ENCODE data around the gene EML1. TPM values are rescaled to one million over a fixed set of nuclear protein-coding genes. Genes with fewer than 3 reads are reported as not detected.

Gene EML1
- total and polyA plus RNA-seq, 7 donors: 3.9 to 148 (median 91.5) TPM

GRCh38 chr14:99971087-99971940 is 178.1 kb downstream of the EML1 start:
- Histone ChIP-seq H3K4me1 (peaks cover 0 to 17% (median 9%) of the 10 kb centered on the region in 4 donors), H3K36me3 (no peaks in the 10 kb centered on the region), H3K4me3 (peak overlapping the region; percentile 66 to 87 (median 83)), H3K27me3 (no peaks in the 10 kb centered on the region), H3K27ac (peak overlapping the region; percentile 80 to 86 (median 84)), H3K9me3 (peaks cover 0 to 10% (median under 1%) of the 10 kb centered on the region in 4 donors)
- TF ChIP-seq EP300 (IDR thresholded peaks at IDR 0.05): no peak
- TF ChIP-seq POLR2A (IDR thresholded peaks at IDR 0.05): no peak
- TF ChIP-seq POLR2AphosphoS5 (IDR thresholded peaks at IDR 0.05): peak in 3 of 4 donors; percentile 59 to 66 (median 61)
- DNase-seq: peak; percentile 88
- WGBS, 2 donors: 3 to 7% methylated on average over 117 of the region's 117 CpGs
- intact Hi-C loops (cut with DNase I): no loop called here

GRCh38 chr14:99971941-99972747 is 178.9 kb downstream of the EML1 start:
- TF ChIP-seq EP300 (IDR thresholded peaks at IDR 0.05) (no peak), POLR2AphosphoS5 (IDR thresholded peaks at IDR 0.05) (no peak), POLR2A (IDR thresholded peaks at IDR 0.05) (no peak), CTCF (IDR thresholded peaks at IDR 0.05) (no peak)
- WGBS, 2 donors: 1 to 7% methylated on average over 79 of the region's 79 CpGs
- peak overlapping the region; percentile 70 to 85 (median 78) for H3K27ac ChIP-seq
- intact Hi-C loops (cut with DNase I): no loop called here
- peaks cover 0 to 17% (median 9%) of the 10 kb centered on the region in 4 donors for H3K4me1 ChIP-seq
- H3K9me3 ChIP-seq: peaks cover 0 to 10% (median under 1%) of the 10 kb centered on the region in 4 donors
- no peaks in the 10 kb centered on the region for H3K27me3 ChIP-seq
- peak overlapping the region; percentile 66 to 87 (median 83) for H3K4me3 ChIP-seq
- DNase-seq: no peak
- H3K36me3 ChIP-seq: no peaks in the 10 kb centered on the region

GRCh38 chr14:99972748-99973466 is 179.7 kb downstream of the EML1 start:
- Histone ChIP-seq H3K4me3 (peak overlapping the region; percentile 66 to 87 (median 83)), H3K9me3 (peaks cover 0 to 10% (median under 1%) of the 10 kb centered on the region in 4 donors), H3K27me3 (no peaks in the 10 kb centered on the region), H3K27ac (peak overlapping the region; percentile 70 to 85 (median 78)), H3K4me1 (peaks cover 0 to 17% (median 9%) of the 10 kb centered on the region in 4 donors), H3K36me3 (no peaks in the 10 kb centered on the region)
- DNase-seq: no peak
- 48 to 55% methylated on average over 11 of the region's 11 CpGs for WGBS, 2 donors
- intact Hi-C loops (cut with DNase I): no loop called here
- TF ChIP-seq CTCF (IDR thresholded peaks at IDR 0.05): no peak
- no peak for TF ChIP-seq EP300 (IDR thresholded peaks at IDR 0.05)
- no peak for TF ChIP-seq POLR2A (IDR thresholded peaks at IDR 0.05)
- no peak for TF ChIP-seq POLR2AphosphoS5 (IDR thresholded peaks at IDR 0.05)

- no peaks in the 10 kb centered on the region for H3K36me3 ChIP-seq
- intact Hi-C loops (cut with DNase I): no loop called here
- H3K4me3 ChIP-seq: no peak overlapping the region
- TF ChIP-seq CTCF (IDR thresholded peaks at IDR 0.05) (no peak), POLR2AphosphoS5 (IDR thresholded peaks at IDR 0.05) (no peak), EP300 (IDR thresholded peaks at IDR 0.05) (no peak), POLR2A (IDR thresholded peaks at IDR 0.05) (no peak)
- H3K27ac ChIP-seq: no peak overlapping the region
- no peak for DNase-seq
- peaks cover 0 to 17% (median 9%) of the 10 kb centered on the region in 4 donors for H3K4me1 ChIP-seq
- H3K9me3 ChIP-seq: peaks cover 0 to 10% (median under 1%) of the 10 kb centered on the region in 4 donors
- H3K27me3 ChIP-seq: no peaks in the 10 kb centered on the region
Observed at GRCh38 chr14:99975190-99975589, 182.0 kb downstream of the EML1 start.
